HG03342 (cell line): ENCODE results near the gene RHBDL1.
A peak's percentile ranks its signal among the peaks of the same experiment; 100 is the strongest.

Source experiments
- ATAC-seq: cut with Tn5 transposase; IDR thresholded peaks from one replicate; pipeline ENCODE4 v1.9.1; 2021; ENCODE audit warnings: mild to moderate bottlenecking, moderate library complexity; ENCODE audit not compliant: unreplicated experiment

RHBDL1 gene

GRCh38 chr16:636206-637080 is 39.0 kb upstream of the RHBDL1 start, which contains the start of gene METTL26:
Gene METTL26 (minus strand): TSS chr16:636305. CDS start chr16:636290, 15 bp downstream.
- peak; percentile 65 for ATAC-seq

- no peak for ATAC-seq
These were observed 38.1 kb upstream of the RHBDL1 start for GRCh38 chr16:637081-638018.

- ATAC-seq = no peak
These were observed 37.4 kb upstream of the RHBDL1 start for GRCh38 chr16:638034-638543.

- no peak for ATAC-seq
These were observed 36.6 kb upstream of the RHBDL1 start for GRCh38 chr16:638836-639235.

GRCh38 chr16:640614-641013 is 34.9 kb upstream of the RHBDL1 start:
- ATAC-seq = no peak

GRCh38 chr16:641326-642188 is 33.9 kb upstream of the RHBDL1 start, which contains the start of gene MCRIP2:
Gene MCRIP2 (plus strand): TSS chr16:641828. CDS start chr16:641992, 164 bp downstream.
- peak; percentile 43 for ATAC-seq

GRCh38 chr16:642189-643049 is 33.1 kb upstream of the RHBDL1 start:
- ATAC-seq = peak; percentile 21

GRCh38 chr16:643050-643368 is 32.5 kb upstream of the RHBDL1 start:
- no peak for ATAC-seq

- ATAC-seq = no peak
These were observed 30.9 kb upstream of the RHBDL1 start for GRCh38 chr16:644556-644955.

- no peak for ATAC-seq
These were observed 29.4 kb upstream of the RHBDL1 start for GRCh38 chr16:645852-646678.

GRCh38 chr16:646679-647172 is 28.7 kb upstream of the RHBDL1 start:
- no peak for ATAC-seq

GRCh38 chr16:647173-647902 is 28.1 kb upstream of the RHBDL1 start:
- ATAC-seq = no peak

- ATAC-seq = no peak
These were observed 27.2 kb upstream of the RHBDL1 start for GRCh38 chr16:648071-648780.

- ATAC-seq = peak; percentile 76
These were observed 26.5 kb upstream of the RHBDL1 start, which contains the start of gene WDR90 for GRCh38 chr16:648781-649589. Gene WDR90 (plus strand): TSS chr16:649365. CDS start chr16:649417, 52 bp downstream.

- peak; percentile 10 for ATAC-seq
These were observed 25.8 kb upstream of the RHBDL1 start for GRCh38 chr16:649631-650030.

GRCh38 chr16:651844-652243 is 23.6 kb upstream of the RHBDL1 start:
- ATAC-seq = no peak
